Measurements from ENCODE around the gene TCF4.

- TF ChIP-seq CTCF (IDR thresholded peaks at IDR 0.05; ENCODE audit: insufficient read depth, low read length) (no peak), POLR2AphosphoS5 (IDR thresholded peaks at IDR 0.05; ENCODE audit: low read depth) (no peak), REST (IDR thresholded peaks at IDR 0.05; ENCODE audit: insufficient replicate concordance, low read depth) (no peak), SPI1 (IDR thresholded peaks at IDR 0.05; ENCODE audit: borderline replicate concordance, low read depth) (no peak)
These were observed 35.3 kb downstream of the TCF4 start for GRCh38 chr18:55552526-55553189.

Measured in HL-60 (cell line).